COLO668 (cell line): ENCODE results near the gene PCNT.
"Not testable (repeated sequence)": the region's sequence is repeated elsewhere in the genome, so short reads cannot be mapped to it uniquely, and the experiment has no call there.

Source experiments
- DNase-seq: peaks from one replicate; lab custom pipeline; 2025; ENCODE audit not compliant: unreplicated experiment; lab: John Stamatoyannopoulos, UW

PCNT gene

DNA sequence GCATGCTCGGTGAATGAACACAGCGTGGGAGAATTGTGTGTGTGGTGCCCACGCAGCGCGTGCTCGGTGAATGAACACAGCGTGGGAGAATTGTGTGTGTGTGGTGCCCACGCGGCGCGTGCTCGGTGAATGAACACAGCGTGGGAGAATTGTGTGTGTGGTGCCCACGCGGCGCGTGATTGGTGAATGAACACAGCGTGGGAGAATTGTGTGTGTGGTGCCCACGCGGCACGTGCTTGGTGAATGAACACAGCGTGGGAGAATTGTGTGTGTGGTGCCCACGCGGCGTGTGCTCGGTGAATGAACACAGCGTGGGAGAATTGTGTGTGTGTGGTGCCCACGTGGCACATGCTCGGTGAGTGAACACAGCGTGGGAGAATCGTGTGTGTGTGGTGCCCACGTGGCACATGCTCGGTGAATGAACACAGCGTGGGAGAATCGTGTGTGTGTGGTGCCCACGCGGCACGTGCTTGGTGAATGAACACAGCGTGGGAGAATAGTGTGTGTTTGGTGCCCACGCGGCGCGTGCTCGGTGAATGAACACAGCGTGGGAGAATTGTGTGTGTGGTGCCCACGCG lies 79.4 kb downstream of the PCNT start:
- not testable (repeated sequence) for DNase-seq

DNA sequence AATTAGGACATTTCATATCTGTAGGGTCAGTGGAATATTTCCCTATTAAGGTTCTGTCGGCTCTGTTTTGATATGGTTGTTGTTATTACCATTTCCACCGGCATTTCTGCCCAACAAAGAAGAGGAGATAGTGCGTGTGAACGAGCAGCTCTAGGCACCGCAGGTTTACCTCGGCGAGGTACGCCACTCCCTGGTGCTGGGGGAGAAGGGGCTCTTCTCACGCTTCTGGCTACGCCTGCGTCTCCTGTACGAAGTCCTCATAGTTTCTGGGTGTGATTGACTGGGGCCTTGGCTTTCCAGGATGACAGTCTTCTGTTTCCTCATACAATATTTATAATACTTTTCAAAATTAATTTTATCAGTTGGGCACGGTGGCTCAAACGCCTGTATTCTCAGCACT lies 80.3 kb downstream of the PCNT start:
- DNase-seq: no peak

DNA sequence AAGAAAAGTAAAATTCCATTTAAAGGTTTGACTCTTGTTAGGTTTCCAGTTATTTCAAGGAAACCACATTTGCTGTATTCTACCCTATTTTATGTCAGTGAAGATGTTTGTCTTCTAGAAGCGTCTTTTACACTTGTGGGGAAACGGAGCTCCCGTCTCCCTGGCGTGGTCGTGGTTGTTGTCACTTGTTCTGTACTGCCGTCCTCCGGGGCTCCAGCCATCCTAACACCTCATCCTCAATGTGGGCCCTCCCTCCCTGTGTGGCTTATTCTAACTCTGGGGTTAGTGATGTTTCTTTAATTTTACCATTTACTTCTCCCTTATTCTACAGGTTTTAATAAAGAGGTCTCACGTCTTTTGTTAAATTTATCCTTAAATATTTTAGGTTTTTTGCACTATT lies 82.0 kb downstream of the PCNT start:
- no peak for DNase-seq

DNA sequence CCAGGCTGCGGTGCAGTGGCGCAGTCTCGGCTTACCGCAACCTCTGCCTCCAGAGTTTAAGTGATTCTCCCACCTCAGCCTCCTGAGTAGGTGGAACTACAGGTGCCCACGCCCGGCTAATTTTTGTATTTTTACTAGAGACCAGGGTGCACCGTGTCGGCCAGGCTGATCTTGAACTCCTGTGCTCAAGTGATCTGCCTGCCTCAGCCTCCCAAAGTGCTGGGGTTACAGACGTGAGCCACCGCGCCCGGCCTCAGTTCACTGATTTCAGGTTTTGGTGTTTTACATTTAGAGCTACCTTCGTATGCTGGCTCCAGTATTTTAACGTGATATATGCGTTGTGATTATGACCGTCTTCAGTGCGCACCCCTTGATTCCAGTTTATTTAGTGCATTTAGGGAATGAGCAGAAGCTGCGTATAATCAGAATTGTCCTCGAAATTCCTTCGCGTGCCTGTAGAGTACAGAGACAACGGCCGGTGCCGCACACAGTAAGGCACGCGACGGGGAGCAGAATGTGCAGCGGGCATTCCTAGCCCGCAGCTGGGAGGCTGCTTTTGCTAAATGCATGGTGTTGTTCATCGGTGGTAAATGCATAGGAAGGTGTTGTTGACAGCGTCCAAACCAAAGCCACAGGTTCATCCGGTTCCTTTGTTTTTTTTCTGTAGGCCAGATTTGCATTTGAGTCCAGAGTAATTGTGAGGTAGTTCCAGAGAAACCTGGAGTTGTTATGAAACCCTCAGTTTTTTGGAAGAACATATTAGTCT lies 85.9 kb downstream of the PCNT start:
- DNase-seq: no peak

DNA sequence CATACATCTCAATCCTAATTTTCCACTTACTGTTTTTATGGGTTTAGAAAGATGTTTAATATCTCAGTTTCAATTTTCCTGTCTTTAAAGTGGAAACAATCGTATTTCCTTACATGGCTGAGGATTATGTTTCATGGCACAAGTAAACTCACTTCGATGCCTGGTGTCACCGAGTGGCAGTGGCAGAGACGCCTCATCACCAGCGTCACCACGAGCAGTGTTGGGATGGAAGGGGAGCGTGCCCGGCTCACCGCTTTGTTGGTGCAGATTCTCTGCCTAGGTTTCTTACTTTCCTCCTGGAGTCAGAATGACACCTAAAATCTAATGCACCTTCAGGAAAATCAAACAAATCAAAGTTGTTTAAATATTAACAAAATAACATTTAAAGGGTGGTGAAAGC lies 86.6 kb downstream of the PCNT start:
- no peak for DNase-seq

DNA sequence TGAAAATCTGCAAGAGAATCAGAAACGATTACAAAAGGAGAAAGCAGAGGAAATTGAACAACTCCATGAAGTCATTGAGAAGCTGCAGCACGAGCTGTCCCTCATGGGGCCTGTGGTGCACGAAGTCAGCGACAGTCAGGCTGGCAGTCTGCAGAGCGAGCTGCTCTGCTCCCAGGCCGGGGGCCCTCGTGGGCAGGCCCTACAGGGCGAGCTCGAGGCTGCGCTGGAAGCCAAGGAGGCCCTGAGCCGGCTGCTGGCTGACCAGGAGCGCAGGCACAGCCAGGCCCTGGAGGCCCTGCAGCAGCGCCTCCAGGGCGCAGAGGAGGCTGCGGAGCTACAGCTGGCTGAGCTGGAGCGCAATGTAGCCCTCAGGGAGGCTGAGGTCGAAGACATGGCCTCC lies 87.3 kb downstream of the PCNT start:
- no peak for DNase-seq

DNA sequence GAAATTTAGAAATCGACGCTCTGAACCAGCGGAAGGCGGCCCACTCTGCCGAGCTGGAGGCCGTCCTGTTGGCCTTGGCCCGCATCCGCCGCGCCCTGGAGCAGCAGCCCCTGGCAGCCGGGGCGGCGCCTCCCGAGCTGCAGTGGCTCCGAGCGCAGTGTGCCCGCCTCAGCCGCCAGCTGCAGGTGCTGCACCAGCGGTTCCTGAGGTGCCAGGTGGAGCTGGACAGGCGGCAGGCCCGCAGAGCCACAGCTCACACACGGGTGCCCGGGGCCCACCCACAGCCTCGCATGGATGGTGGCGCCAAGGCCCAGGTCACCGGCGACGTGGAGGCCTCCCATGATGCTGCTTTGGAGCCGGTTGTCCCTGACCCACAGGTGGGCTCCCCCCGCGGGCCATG lies 87.7 kb downstream of the PCNT start:
- DNase-seq: no peak

DNA sequence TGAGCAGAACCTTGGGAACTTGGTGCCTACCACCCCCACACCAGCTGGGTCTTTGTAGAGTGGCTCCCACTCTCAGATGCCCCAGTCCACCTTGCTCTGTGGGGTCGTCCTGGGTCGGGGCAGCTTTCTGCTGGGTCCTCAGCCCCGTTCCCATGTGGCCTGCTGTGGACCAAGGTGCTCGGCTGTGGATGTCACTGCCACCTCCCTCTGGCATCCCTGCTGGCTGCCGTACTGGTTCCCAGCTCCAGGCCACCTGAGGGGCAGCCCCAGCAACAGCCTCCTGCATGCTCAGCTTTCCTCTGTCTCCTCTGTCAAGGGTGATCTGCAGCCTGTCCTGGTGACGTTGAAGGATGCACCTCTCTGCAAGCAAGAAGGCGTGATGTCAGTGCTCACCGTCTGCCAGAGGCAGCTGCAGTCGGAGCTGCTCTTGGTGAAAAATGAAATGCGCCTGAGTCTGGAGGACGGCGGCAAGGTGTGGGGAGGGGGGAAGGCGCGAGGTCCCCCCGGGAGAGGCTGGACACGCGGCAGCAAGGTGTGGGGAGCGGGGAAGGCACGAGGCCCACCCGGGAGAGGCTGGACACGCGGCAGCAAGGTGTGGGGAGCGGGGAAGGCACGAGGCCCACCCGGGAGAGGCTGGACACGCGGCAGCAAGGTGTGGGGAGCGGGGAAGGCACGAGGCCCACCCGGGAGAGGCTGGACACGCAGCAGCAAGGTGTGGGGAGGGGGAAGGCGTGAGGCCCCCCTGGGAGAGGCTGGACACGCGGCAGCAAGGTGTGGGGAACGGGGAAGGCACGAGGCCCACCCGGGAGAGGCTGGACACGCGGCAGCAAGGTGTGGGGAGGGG lies 88.8 kb downstream of the PCNT start:
- no peak for DNase-seq

DNA sequence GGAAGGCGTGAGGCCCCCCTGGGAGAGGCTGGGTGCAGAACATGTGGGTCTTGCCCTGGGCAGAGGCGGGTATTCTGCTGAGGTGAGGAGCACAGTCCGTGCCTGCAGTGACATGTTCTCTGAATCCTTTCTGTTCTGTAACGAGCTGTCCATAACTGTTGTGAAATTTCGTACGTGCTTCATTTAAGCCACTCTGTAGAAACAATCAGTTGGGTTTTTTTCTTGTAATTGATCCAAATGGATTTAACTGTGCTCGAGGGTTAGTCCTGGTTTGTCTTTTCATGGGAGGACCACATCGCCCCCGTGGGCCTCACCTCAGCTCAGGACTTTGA lies 89.4 kb downstream of the PCNT start:
- DNase-seq: no peak

DNA sequence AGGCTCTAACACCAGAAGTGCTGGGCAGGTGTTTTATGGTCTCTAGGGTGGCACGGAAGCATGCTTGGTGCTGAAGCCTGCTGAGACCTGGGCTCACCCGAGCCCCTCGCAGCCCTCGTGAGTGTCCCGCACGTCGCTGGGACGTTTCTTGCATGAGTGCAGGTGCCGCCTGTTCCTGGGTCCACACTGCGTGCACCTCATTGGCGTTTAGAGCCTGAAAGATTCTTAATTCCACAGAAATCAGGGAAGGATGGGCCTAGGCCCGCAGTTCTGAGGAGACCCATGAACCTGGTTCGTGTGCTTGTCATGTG lies 91.0 kb downstream of the PCNT start:
- no peak for DNase-seq

DNA sequence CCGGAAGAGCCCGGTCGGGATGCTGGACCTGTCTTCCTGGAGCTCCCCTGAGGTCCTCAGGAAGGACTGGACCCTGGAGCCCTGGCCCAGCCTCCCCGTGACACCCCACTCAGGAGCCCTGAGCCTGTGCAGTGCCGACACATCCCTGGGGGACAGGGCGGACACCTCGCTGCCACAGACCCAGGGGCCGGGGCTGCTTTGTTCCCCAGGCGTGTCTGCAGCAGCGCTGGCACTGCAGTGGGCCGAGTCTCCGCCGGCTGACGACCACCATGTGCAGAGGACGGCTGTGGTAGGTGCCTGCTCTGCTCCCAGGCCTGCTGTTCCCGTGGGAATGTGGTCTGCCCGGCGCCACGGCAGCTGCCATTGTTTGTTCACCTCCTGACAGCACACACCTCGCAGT lies 92.6 kb downstream of the PCNT start:
- no peak for DNase-seq

DNA sequence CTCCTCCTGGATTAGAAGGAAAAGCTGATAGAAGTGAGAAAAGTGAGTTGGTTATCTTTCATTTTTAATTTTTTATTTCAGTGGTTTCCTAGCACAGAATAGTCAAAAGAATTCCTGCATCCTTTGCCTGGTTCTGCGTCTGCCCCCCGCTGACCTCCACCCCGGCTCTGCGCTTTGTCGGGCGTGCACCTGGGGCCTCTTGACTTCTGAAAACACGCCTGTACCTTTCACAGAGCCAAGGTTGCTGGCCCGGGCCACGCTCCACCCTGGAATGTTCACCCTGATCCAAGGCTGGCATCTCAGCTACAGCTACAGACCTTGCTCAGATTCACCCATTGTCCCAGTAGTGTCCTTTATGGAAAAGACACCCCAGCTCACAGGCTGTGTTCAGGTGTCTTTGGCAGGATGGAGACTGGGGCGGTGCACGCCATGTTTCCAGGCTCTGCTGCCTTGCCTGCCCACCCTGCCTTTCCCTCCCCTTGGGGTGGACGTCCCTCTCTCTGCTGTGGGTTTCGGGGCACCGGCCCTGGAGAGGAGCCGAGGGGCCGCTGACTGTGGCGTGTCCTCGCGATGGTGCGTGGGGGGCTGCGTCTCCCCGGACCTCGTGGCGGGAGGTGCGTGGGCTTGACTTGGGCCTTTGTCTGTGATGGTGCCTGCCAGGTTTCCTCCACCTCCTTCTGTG lies 94.5 kb downstream of the PCNT start:
- no peak for DNase-seq

DNA sequence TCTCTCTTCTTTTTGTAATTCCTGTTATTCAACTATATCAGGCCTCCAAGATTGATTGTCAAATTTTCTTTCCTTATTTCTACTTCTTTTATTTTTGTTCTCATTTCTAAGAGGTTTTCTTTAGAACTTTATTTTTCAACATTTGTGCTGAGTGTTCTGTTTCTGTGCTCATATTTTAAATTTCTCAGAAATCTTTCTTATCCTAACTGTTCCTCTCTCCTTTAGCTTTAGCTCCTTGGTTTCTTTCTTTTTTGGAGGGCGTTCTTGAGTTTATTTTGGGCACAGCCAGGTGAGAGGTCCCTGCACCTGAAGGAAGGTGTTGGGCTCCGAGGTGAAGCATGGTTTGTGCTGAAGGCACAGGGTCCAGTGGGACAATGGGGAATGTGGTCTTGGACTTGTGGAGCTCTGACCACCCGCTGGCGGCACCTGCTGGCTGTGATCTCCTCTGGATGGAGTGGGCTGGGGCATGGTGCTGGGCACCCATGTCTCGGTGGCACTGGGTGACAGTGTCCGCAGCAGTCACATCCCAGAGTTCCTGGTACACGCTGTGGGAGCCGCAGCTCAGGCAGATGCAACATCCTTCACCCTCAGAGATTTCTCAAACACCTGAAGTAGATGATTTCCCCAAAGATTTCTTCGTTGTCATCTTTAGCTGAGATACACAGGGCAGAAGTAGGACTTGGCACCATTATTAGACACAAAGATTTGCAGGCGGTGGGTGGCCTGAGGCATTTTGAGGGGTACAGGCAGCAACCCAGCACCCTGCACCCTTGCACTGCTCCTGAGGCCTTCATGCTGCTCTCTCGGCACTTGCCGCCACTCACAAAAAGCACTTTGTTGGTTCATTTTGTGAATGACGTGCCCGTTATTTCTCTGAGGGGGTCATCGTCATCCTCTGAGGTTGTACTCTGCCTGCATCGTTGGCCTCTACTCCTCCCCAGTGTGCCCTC lies 96.6 kb downstream of the PCNT start:
- DNase-seq: no peak

DNA sequence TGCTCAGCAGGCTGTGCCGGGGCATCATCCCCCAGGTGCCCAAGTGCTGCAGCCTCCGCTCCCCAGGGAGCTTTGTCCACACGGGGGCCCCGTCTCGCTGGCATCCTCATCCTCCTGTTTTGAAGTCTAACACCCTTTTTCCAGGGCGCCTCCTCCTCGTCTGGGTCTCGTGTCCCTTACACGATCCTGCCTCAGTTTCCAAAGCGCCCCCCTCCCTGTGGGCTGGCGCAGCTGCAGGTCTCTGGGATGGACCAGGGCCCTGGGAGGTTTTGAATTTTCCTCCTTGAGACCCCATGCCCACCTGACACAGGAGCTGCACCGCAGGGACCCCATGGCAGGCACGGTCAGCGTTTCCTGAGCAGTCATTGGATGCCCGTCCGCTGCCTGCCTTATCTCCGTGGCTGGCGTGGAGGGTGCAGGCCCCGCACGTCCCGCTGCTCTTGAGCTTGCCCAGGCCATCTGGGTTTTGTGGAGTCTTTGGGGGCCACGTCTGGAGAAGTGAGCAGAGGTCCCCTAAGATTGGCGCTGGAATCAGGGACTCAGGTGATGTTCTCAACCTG lies 97.3 kb downstream of the PCNT start:
- no peak for DNase-seq

DNA sequence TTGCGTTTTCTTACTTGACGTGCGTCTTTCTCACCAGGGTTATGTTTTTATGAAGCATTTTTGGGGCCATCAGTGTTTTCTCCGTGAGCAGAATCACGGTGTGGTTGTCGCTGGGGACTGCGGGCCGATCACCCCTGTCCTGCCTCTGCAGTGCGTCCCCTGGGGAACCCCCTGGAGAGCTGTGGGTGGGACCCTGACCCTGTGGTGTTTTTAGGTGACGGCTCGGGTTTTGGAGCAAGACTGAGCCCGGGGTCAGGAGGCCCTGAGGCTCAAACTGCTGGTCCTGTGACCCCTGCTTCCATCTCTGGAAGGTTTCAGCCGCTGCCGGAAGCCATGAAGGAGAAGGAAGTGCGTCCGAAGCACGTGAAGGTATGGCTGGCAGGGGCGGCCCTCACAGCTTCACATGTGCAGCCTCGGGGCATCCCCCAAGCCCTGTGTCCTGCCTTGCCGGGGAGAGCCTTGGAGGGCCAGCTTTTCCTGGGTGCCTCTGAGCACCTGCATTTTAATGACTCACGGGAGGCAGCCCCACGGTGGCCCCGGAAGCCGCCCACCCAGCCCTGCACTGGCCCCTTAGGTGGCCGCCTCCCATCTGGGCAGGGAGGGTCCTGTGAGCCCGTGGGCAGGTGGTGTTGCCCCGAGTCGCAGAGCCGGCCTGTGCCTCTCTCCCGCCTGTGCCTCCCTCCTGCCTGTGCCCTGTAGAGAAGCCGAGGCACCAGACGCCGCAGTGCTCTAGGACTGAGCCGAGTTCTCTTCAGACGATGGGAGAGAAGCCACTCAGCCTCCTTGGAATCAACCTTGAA lies 98.0 kb downstream of the PCNT start:
- DNase-seq: no peak

DNA sequence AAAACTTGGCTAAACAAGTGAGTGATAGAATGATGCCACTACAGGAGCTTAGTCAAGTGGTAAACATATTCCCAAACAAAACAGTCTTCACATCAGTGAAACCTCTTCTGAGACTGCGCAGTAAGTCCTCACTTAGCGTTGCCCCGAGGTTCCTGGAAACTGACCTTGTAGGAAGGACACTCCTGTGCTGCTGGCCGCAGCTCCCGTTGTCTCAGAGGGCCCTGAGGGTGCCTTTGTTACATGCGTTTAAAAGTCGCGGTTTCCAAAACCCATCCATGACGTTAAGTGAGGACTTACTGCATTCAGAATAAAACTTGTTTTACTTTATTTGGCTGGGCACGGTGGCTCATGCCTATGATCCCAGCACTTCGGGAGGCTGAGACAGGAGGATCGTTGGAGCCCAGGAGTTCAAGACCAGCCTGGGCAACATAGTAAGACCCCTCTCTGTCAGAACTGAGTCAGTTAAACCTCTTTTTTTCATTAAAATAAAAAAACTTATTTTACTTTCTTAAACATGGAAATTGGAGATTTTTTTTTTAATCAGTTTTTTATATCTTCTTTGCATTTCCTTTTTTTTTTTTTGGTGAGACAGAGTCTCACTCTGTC lies 98.8 kb downstream of the PCNT start:
- no peak for DNase-seq

DNA sequence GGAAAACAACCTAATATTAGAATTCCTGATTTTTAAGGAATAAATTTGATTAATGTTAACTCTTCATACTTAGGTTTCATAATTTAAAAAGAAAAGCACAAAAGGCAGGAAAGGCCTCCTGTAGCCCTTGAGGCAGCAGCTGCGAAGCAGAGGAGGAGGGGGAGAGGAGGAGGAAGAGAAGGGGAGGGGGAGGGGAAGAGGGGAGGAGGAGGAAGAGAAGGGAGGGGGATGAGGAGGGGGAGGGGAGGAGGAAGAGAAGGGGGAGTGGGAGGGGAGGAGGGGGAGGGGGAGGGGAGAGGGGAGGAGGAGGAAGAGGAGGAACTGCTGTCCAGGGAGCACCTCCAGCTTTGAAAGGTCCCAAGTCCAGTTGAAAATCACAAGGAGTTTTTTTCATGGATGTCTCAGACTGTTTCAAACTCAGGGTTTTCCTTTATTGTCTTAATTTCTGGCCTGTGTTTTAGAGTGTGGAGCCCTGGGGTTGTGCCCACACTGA lies 99.6 kb downstream of the PCNT start:
- DNase-seq: no peak

DNA sequence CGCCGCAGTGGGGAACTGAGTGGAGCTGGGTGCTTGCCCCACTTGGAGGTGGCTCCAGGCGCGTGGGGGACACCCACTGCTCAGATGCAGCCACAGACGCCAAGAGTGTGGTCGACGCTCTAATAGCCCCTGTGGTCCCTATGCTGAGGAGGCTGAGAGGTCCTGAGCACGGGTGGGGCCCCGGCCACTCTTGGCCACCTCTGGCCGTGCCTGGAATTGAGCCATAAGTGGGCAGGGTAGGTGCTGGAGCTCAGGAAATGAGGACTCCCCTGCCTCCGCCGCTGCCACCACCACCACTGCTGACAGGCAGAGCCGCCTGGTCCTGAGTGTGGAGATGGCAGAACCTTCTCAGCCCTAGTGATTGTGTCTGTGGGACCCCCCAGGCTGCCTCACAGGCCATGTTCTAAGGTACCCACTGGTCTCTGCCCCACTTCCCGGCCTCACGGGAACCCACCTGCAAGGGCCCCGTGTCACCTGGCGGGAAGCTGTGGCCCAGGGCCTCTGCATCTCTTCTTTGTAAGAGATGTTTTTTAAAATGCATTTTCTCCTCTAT lies 100.2 kb downstream of the PCNT start:
- DNase-seq: no peak

DNA sequence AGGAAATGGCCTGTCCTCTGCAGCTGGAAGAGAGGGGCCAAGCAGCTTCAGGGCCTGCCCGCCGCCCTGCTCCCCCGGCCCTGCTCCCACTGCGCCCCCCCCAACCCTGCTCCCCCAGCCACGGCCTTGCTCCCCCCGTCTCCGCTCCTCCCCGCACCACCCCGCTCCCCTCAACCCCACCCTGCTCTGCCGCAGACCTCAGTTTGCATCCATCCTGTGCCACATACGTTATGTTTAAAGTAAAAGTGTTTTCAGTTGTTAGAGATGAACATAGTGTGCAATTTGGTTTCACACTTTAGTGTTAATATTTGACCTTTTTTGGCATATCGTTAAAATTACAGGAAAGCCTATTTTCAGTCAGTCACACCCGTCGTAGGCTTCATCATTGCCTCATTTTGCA lies 100.7 kb downstream of the PCNT start:
- no peak for DNase-seq
